HG03432 (cell line): ENCODE data around the gene B3GNT9.

Experiments
- ATAC-seq: cut with Tn5 transposase; IDR thresholded peaks from one replicate; pipeline ENCODE4 v1.9.1; 2021; ENCODE audit warnings: mild to moderate bottlenecking, moderate library complexity; ENCODE audit not compliant: unreplicated experiment

The B3GNT9 gene

GRCh38 chr16:67185651-67186134, 34.9 kb upstream of the B3GNT9 start:
- no peak for ATAC-seq

DNA sequence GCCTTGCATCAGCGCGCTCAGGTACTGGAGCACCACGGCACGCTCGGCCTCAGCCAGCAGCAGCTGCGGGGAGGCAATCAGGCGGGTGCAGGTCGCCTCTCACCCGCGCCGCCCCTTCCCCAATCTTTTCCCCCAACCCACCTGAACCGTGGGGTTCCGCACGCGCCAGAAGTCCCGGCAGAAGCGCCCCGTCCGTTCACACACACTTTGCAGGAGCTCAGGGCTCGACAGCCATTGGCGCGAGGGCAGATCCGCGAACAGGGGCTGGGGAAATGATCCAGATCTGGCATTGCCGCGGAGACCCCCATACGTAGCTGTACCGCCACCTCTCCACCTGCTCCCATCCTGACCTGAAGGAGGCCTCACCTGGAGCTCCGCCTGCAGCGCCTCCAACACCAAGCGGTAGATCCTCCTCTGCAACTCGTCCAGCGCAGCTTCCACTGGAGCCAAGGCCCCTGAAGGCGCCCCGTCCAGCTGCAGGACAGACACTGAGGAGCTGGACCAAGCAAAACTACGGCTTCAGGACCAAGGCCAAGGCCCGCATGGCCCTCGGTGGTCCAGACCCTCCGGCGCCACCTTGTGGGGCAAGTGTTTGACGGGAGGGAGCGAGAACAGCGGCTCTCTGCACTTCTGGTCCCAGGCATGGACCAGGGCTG, 34.3 kb upstream of the B3GNT9 start:
- peak; percentile 27 for ATAC-seq

DNA sequence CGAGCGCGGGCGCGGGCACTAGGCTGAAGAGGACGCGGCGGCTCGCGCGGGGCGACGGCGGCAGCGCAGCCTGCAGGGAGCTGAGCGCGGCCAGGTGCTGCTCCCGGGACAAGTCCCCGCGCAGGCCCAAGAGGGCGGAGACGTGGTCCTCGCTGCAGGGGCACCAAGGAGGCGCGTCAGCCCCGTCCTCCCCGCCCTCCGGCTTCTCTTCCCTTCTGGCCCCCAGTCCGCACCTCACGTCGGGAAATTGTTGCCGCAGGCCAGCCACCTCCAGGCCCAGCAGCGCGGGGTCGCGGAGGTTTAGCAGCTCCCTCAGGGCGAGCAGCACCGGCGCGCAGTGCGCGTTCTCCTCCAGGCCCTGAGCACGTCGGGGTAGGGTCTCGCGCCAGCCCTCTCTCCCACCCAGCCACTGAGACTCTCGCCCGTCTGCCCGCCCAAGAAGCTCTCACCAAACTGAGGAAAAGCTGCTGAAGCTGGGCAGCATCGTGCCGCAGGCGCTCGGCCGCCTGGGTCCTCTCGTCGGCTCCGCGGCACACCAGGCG, 33.7 kb upstream of the B3GNT9 start:
- ATAC-seq, result no peak

GRCh38 chr16:67183627-67184452, 33.0 kb upstream of the B3GNT9 start, which contains the start of gene MATCAP1:
Gene MATCAP1, minus strand, starts transcription at chr16:67183963. Its CDS starts 3,353 bp downstream, at chr16:67180610.
- ATAC-seq, result peak; percentile 92

- ATAC-seq, result no peak
Observed at GRCh38 chr16:67183284-67183626, 32.5 kb upstream of the B3GNT9 start.

- ATAC-seq, result no peak
Observed at GRCh38 chr16:67182288-67182687, 31.5 kb upstream of the B3GNT9 start.

DNA sequence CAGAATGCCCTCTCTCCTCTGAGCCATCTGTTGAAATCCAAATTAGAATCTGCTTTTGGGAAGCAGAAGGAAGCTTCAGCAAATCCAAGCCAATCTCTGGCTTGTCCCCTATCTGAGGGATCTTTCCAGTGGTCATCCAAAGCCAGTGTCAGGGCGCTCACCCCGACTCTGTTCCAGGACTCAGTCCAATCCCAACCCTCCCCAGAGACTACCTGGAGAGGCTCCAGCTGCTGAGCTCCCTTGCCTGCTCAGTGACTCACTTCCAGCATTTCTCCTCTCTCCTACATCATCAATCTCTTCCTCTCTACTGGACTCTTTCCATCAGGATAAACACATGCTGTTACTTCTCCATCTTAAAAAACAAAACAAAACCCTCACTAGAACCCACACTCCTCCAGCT, 30.5 kb upstream of the B3GNT9 start:
- no peak for ATAC-seq

- no peak for ATAC-seq
Observed at GRCh38 chr16:67180166-67180565, 29.4 kb upstream of the B3GNT9 start.

GRCh38 chr16:67179421-67180080, 28.8 kb upstream of the B3GNT9 start:
- ATAC-seq, result no peak

- no peak for ATAC-seq
Observed at GRCh38 chr16:67177743-67178699, 27.2 kb upstream of the B3GNT9 start.

- ATAC-seq, result no peak
Observed at GRCh38 chr16:67176662-67177061, 25.9 kb upstream of the B3GNT9 start.

GRCh38 chr16:67174706-67175231, 24.0 kb upstream of the B3GNT9 start:
- no peak for ATAC-seq

DNA sequence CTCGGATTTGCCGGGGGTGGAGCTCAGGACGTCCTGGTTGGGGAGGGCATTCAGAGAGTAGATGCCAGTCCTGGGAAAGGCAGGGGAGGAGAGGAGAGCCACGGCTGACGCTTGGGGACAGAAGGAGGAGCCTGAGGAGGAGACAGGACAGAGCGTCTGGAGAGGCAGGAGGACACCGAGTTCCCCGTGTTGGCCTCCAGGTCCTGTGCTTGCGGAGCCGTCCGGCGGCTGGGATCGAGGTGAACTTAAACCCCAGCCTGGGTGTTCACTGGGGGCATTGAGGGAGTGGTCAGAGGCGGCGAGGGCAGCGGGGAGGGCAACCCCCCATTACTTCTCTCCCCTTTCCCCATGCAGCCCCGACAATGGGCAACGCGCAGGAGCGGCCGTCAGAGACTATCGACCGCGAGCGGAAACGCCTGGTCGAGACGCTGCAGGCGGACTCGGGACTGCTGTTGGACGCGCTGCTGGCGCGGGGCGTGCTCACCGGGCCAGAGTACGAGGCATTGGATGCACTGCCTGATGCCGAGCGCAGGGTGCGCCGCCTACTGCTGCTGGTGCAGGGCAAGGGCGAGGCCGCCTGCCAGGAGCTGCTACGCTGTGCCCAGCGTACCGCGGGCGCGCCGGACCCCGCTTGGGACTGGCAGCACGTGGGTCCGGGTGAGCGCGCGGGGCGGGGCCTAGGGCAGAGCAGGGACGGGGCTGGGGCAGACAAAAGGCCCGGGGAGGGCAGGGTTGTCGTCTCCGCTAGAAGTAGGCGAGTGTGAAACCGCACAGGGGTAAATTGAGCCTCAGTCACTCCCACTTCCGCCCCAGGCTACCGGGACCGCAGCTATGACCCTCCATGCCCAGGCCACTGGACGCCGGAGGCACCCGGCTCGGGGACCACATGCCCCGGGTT, 23.3 kb upstream of the B3GNT9 start:
- peak; percentile 43 for ATAC-seq

DNA sequence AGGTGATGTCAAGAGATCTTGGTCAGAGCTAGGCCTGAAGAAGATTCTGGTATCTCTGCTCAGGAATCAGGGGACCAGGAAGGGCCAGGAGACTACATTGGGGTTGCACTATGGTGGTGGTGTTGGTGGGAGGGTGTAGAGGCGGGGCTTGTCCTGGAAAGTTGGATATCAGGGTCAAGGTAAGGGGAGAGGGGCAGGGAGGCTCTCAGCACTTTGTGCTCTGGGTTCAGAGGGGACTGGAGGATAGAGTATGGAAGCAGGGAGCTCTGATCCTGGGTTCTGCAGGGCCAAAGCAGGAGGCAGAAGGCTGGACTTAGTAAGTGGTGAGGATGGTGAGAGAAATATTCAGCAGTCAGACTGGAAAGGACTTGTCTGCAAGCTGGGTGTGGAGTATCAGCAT, 22.5 kb upstream of the B3GNT9 start:
- ATAC-seq, result no peak

- ATAC-seq, result no peak
Observed at GRCh38 chr16:67170949-67171649, 20.3 kb upstream of the B3GNT9 start.

DNA sequence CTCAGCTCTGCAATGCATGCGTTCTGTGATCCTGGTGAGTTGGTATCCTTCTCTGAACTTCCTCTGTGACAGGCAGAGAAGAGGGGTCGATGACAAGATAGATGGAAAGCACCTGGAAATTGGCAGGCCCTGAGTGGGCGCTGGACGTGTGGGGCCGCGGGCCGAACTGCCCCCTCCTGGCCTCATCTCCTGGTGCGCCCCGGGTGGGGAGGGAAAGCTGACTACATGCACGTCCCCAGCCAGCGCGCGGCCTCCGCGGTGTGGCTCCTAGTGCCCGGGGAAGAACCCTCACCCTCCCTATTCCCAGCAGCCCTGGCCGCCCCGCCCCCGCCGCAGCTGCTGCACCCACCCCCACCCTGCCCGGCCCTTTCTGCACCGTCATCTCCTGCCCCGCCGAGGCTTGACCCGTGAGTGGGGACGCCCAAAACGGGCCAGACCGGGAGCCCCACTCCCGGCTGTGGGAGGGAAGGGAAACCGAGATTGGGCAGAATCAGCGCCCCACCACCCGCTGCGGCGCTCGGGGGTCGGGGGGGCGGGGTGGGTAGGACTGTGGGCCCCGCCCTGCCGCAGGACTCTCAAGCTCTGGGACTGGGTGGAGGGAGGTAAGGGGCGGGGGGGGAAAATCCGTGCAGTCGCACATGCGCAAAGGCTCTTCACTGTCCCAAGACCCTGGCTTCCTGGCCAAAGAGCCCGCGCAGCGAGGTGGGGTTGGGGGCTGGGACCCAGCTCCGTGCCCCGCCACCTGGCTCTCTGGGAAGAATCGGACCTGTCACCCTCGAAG, 19.6 kb upstream of the B3GNT9 start, which contains the start of gene NOL3:
TSS of gene NOL3 (plus strand) at position 371 of the 781 bp plus-strand sequence.
- ATAC-seq, result peak; percentile 48

GRCh38 chr16:67169642-67170167, 18.9 kb upstream of the B3GNT9 start:
- no peak for ATAC-seq
